Fibroblast of gingiva (primary cell): ENCODE measurements around the gene MAP3K2.
A peak's percentile ranks its signal among the peaks of the same experiment; 100 is the strongest.

Source experiments
- DNase-seq: peaks from one replicate; pipeline ENCODE4 v3.0.0-alpha.2; 2011; ENCODE audit warnings: low read depth

MAP3K2 gene

DNA sequence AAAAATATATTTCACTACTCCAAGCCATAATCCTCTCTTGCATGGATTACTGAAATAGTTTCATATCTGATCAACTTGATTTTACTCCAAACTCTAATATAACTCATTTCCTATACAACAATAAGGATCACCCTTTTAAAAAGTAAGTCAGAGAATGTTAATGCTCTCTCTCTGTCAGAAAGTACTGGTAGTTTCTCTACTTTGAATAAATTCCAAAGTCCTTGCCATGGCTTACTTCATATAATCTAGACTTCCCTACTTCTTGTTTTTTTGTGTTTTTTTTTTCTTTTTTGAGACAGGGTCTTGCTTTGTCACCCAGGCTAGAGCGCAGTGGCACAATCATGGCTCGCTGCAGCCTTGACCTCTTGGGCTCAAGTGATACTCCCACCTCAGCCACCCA lies 36.2 kb downstream of the MAP3K2 start:
- no peak for DNase-seq

DNA sequence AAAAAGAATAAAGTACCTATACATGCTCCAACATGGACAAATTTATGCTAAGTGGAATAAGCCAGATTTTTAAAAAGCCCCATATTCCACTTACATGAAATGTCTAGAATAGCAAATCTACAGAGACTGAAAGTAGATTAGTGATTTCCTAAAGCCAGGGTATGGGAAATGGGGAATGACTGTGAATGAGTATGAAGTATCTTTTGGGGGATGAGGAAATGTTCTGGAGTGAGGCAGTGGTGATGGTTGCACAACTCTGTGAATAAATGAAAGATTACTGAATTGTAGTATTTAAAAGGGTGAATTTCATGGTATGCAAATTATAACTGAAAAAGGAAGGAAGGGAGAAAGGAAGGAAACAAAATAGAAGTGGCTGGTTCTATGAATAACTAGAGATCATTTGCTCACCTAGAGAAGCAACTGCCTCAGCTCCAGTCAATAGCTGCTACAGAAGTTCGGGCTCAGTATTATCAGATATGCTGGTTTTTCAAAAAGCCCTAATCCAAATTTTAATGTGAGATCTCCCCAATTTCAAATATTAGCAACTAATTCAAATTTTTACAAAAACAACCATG lies 39.3 kb downstream of the MAP3K2 start:
- peak; percentile 29 for DNase-seq

DNA sequence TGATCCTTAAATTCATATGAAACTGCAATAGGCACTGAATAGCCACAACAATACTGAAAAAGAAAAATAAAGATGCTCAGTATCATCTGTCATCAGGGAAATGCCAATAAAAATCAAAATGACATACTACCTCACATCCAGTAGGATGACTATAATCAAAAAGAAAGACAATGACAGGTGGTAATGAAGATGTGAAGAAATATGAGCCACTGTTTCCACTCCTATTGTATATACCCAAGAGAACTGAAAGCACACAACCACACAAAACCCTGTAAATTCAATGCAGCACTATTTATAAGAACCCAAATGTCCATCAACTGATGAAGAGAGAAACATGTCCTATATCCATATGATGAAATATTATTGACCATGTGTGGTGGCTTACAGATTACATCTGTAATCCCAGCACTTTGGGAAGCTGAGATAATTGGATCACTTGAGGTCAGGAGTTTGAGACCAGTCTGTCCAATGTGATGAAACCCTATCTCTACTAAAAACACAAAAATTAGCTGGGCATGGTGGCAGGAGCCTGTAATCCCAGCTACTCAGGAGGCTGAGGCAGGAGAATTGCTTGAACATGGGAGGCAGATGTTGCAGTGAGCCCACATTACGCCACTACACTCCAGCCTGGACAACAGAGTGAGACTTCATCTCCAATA lies 39.9 kb downstream of the MAP3K2 start:
- DNase-seq = no peak

DNA sequence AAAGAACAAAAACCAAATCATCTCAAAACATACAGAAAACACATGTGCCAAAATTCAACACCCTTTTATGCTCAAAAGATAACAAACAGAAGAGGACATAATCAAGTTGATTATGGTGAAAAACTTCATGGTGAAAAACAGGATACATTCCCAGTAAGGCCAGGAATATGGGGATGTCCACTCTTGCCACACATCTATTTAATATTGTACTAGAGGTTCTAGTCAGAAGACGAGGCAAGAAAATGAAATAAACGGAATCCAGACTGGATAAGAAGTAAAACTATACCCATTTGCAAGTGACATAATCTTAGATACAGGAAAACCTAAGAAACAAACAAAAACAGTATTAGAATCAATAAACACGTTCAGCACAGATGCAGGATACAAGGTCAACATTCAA lies 40.8 kb downstream of the MAP3K2 start:
- no peak for DNase-seq

DNA sequence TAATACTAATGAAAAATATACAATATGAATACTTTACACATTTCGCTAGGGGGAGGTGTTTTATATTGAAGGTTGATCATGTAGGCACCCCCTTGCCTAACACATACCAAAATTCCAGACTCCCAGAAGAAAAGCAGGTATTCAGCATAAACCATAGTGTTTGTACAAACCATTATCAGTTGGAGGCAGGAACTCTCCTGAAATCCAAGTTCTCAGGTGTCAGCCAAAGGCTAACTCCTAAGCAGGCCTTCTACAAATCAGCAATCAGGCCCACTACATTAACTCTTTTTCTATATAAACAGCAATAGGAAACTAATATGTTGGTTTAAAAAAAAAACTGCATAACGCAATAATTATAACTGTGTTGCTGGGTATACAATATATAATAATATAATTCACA lies 44.5 kb downstream of the MAP3K2 start:
- DNase-seq = no peak

DNA sequence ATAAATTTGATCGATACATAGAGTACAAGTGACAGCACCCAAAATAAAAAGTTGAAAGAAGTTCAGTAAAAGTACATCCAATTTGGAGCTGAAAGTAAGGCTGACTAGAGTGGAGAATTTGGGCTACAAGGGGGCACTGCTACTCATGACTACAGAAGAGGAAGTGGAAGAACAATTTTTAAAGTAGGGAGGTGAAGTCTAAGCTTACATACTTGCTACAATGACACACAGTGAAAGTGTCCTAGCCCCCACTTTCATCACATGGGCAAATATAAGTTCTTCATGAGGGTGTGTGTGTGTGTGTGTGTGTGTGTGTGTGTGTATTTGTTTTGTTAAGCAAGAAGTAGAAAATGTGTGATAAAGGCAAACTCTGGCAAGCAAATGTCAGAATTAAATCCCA lies 45.7 kb downstream of the MAP3K2 start:
- DNase-seq = no peak

DNA sequence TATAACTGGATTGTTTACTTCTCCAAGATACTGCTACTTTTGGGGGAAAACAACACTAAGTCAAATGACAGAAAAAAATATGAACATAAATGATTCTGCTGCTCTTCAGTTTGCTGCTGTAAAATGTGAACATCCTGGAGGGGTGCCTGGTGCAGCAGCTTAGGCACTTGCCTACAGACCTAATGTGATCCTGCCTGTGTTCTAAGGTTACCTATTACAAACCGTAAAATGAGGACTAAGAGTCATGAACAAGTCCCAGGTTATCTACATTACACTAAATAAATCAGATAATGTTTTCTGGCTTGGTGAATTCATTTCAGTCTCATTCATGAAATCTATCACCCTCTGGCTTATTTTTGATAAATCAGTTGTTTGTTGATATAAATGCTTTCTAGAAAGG lies 55.4 kb downstream of the MAP3K2 start:
- DNase-seq = no peak

DNA sequence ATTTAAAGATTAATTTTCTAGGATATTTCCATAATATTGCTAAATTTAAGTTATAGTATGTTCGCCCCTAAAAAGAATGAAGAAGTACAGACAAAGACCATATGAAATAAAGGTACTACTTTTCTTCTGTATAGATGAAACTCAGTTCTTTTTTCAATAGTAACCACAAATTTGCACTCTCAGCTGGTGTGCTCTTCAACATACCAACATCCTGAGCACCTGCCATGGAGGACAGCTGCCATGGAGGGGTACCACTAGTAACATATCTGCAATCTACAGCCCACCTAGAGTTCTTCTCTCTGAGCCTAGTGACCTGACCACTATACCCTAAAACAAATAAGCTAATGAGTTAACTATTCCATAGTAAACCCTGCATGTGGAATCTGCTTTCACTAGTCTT lies 57.0 kb downstream of the MAP3K2 start:
- DNase-seq = no peak

DNA sequence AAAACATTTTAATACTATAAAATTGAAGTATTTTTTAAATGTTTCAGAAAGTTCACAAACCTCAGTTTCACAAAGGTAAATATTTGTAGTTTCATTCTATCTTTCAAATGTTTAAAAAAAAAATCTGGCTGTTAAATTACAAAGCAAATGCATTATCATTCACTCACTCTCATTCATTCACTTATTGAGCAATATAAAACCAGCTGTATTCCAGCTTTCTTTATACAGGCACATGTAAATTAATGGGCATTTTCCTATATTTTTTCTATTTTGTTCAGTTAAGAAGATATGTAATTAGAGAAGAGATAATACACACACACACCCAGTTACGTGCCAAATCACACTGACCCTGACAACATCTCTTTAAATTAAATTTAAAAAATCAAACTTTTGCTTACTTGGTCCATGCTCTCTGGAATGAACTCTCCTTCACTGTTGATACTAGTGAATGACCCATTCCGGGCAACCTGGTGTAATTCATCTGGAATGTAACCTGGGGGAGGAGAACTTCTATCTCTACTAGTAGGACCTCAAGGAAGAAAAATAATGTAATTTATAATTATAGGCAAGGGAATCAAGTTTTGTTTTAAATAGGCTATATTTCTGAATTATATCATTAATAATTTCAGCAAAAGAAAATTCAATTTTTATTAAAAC lies 61.4 kb downstream of the MAP3K2 start:
- no peak for DNase-seq

DNA sequence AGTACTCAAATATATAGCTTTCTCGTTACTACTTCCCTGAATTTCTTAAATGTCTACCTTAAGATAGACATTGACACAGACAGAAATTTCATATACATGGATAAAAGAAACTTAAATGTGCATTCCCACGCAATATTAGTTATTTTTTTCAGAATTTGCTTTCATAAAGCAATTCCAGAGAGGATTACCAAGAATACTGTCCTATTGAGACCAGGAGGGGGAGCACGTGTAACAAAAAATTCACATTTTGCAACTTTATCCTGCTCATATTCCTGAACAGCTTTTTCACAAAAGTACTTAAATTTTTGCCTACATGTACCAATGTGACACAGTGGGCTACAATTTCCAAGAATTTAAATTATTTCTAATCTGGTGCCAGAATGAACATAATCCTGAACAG lies 63.1 kb downstream of the MAP3K2 start:
- DNase-seq = peak; percentile 47

DNA sequence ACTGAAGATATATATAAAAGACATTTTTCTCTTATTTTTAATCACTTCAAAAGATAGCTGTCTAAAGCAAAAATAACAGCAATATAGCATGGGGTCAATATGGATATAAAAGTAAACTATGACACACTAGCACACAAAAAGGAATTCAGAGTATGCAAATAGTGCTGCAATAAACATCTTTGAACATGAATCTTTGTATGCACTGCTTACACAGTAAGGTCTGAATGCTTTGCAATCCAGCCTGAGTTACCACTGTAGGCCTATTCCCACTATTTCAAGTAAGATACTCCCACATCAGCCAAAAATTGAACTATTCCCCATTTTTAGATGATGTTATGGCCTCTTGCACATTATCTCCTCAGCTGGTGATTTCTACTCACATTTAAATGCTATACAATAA lies 66.5 kb downstream of the MAP3K2 start:
- peak; percentile 51 for DNase-seq

DNA sequence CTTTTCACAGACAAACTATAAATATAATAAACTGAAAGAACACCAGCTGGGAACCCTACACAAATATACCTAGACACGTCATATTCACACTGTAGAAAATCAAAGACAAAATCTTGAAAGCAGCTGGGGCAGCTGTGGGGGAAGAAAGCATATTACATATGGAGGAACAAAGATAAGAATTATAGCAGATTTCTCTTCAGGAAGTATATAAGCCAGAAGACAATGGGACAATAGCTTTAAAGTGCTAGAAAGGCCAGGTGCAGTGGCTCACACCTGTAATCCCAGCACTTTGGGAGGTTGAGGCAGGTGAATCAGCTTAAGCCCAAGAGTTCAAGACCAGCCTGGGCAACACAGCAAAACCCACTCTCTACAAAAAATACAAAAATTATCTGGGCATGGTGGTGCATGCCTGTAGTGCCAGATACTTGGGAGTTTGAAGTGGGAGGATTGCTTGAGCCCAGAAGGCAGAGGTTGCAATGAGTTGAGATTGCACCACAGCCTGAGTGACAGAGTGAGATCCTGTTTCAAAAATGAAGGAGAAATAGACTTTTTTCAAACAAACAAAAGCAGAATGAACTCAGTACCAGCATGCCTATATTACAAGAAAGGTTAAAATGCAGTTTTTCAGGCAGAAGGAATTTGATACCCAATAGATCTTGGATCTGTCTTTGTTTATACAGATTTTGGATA lies 67.0 kb downstream of the MAP3K2 start:
- DNase-seq = peak; percentile 29

DNA sequence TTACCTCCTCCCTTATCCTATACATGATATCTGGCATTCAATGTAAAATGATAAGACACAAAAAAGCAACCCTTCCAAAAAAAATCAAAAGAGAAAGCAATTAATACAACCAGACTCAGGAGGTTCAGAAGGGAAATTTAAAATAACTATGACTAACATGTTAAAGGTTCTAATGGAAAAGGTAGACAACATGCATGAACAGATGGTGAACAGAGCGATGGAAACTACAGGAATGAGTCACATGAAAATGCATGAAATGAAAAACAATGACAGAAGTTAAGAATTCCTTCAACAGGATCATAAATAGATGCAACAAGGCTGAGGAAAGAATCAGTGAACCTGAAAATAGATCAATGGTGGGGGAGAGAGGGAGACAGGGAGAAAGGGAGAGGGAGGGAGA lies 67.7 kb downstream of the MAP3K2 start:
- DNase-seq = no peak

DNA sequence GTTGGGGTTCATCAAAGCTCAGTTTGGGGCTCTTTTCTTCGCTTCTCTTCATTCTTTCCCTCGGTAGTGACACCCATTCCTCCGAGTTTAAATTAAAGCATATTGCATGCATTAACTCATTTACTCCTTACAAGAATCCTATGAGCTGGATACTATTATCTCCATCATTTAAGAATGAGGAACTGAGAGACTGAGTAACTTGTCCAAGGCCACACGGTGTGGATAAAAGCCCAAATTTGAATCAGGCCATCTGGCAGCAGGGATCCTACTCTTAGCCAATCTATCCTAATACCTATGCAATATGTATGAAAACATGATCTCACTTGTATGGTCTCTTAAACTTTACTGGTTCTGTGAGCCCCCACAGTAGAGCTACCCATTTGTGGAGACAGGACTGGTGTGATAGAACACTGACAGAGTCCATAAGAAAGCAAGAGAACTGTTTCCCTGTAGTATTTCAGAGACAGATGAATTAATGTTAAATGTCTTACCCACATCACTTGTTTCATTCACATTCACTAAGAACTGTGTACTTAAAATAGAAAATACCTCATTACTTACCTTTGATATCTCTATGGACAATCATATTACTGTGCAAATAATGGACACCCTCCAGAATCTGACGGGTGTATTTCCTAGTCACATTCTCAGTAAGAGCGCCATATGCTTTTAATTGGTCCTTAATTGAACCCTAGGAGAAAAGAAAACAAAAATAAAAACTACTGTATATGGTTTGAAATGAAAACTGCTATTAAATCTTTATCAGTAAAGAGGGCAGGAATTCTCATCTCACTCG lies 73.4 kb downstream of the MAP3K2 start:
- no peak for DNase-seq

DNA sequence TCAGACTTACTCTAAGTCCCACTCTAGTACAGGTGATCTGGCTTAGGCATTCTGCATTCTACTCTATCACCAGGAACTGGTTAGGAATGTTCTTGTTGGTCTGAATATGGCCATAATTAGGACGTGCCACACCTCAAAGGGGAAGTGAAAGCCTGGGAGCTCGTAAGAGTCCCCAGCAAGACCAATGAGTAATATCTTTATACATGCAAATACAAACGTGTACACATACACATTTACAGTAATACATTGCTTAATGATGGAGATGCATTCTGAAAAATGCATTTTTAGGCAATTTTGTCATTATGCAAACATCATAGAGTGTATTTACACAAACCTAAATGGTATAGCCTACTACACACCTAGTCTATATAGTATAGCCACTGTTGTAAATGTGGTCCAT lies 74.4 kb downstream of the MAP3K2 start:
- DNase-seq = no peak

DNA sequence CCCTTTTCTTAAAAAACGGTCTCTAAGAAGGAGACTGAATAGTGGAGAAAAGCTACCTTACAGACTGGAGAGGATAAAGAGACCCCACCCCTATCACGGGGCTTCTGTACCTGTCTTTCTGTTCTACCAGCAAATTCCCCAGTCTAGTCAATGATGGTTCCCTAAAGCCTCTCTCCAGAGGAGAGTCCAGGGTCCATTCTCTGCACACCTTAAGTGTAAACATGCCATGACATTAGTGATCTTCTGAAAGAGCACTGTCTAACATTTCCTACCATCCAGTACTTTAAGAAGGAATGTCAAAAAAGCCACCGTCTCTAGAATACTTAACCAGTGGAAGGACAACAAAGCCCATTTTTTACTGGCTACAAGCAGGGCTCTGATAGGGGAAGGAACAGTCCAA lies 76.8 kb downstream of the MAP3K2 start:
- DNase-seq = no peak

DNA sequence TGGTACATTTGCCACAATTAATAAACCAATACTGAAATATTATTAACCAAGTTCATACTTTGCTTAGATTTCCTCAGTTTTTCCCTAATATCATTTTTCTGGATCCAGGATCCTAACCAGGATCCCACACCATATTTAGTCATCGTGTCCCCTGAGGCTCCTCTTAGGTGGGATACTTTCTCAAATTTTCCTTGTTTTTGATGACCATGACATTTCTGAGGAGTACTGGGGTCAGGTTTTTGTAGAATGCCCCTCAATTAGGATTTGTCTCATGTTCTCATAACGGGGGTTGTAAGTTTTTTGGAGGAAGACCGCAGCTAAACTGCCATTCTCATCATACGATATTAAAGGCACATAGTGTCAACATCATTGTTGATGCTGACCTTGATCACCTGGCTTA lies 78.3 kb downstream of the MAP3K2 start:
- DNase-seq = no peak

DNA sequence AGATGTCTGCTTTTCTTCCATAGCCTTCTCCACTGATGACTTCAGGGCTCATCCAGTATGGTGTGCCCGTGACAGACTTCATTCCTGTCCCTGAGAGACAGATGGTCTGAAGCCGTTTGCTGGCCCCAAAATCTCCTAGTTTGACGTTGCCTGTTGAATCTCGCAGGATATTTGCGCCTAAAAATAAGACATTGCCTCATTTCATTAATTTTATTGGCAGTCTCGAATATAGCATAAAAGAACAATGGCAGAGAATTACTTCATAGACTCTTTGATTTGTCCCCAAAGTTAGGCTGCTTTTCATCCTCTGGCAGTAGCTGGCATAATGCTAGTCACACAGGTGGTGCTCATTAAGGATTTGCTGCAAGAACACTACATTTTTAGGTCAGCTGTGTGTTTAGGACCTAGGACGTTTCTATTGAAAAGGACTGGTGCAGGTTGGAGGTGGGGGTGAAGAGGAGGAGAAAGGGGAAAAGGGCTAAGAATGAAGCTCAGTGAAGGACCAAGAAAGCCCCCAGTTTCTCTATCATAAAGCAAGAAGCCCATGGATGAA lies 79.1 kb downstream of the MAP3K2 start:
- DNase-seq = no peak

DNA sequence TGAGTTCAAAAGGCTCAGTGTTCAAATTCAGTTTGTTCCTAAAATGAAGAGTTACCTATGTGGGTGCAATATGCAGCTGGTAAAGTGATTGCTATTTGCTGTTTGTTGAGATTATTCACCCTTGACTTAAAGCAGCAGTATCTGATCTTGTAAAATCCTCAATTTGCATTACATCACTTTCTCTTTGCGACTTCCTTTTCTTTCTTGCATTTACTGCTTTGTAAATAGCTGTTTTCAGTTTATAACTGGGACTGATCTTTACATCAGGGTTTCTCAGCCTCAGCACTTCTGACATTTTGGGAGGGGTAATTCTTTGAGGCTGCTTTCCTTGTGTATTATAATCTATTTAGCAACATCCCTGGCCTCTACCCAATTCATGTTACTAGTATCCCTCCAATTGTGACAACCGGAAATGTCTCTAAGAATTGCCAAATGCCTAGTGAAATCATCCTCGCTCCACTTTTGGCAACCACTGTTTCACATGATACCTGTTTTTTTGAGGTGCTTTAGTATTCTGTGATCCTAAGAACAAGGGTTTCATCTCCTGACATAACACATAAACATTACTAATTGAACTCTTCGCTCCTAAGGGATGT lies 81.7 kb downstream of the MAP3K2 start:
- peak; percentile 56 for DNase-seq

DNA sequence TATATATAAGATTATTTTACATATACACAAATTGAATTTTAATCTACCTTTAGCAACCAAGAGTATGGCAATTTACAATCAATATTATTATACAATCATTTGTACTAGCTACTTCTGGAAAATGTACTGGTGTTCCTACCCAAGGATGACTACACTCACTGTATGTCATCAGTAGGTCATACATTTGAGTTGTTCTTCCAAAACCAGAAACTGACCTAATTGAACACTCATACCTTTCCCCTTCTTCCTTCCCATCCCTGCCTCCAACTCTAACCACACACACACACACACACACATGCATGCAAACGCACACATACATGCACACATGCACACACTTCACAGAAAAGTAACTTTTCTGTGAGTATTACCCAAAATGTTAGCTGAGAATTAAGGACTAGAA lies 85.6 kb downstream of the MAP3K2 start:
- DNase-seq = no peak

DNA sequence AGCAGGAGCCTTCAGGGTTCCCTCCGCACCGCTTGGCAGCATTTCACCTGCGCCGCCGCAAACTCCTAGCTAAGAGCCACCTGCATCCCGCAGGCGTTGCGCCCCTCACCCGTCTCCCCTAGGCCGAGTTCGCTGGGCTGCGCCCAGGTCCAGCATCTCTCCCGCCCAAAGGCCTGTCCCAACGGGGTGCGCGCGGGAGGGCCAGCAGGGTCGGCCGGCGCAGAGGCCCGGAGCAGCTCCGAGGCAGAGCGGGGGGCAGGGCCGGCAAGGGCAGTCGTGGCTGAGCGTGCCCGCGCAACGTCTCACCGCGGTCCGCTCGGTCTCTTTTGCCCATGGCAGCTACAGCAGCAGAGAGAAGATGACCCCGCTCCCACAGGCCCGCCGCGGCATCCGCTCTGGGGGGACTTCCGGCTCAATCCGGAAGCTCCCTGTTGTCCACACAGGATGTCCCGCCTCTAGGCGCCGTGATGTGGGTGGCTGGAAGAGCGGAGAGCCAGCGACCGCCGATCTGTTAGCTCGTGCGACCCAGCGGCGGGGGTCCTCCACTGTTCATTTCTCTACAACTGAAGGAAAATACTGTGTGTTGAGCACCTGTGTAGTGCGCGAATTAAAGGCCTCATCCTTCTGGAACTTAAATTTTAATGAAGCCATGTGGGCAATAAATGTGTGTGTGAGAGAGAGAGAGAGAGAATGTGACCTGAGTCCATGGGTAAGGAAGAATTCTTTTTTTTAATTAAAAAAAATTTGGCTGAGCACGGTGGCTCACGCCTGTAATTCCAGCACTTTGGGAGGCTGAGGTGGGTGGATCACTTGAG lies 93.8 kb downstream of the MAP3K2 start, which contains the start of gene ERCC3:
ERCC3 (minus strand) TSS at position 397 of the 815 bp plus-strand sequence; CDS start at position 334, 63 bp downstream.
- DNase-seq = peak; percentile 74
